RWPE2 (cell line): ENCODE results near the gene PPL.
"Not testable (repeated sequence)": the region's sequence is repeated elsewhere in the genome, so short reads cannot be mapped to it uniquely, and the experiment has no call there.

Experiments
- ATAC-seq: fragments of 200-7000 bp; cut with Tn5 transposase; 3 replicates; pipeline ENCODE4 v1.9.1; 2021; ENCODE audit warnings: low read depth
- DNase-seq: peaks from one replicate; pipeline ENCODE4 v3.0.0-alpha.2; 2020; ENCODE audit warnings: low spot score
- H3K27ac ChIP-seq: fragments of 450-650 bp; 2 replicates; pipeline ENCODE4 v1.5.1; 2017; ENCODE audit warnings: mild to moderate bottlenecking; ENCODE audit not compliant: poor library complexity, severe bottlenecking
- H3K27me3 ChIP-seq: fragments of 250-450 bp; sonication (Bioruptor Pico); 2 replicates; pipeline ENCODE4 v1.5.1; 2021; ENCODE audit warnings: mild to moderate bottlenecking, moderate library complexity; ENCODE audit not compliant: insufficient read depth, poor library complexity, severe bottlenecking
- H3K36me3 ChIP-seq: fragments of 250-450 bp; sonication (Bioruptor Pico); 2 replicates; pipeline ENCODE4 v1.5.1; 2020; ENCODE audit warnings: low read depth, mild to moderate bottlenecking, moderate library complexity
- H3K4me1 ChIP-seq: fragments of 250-450 bp; sonication (Bioruptor Pico); 2 replicates; pipeline ENCODE4 v1.5.1; 2021; ENCODE audit warnings: mild to moderate bottlenecking, moderate library complexity; ENCODE audit not compliant: insufficient read depth, poor library complexity, severe bottlenecking
- H3K4me3 ChIP-seq: fragments of 250-450 bp; sonication (Bioruptor Pico); 2 replicates; pipeline ENCODE4 v1.5.1; 2021; ENCODE audit warnings: mild to moderate bottlenecking, moderate library complexity; ENCODE audit not compliant: severe bottlenecking
- H3K9me3 ChIP-seq: fragments of 250-450 bp; sonication (Bioruptor Pico); 2 replicates; pipeline ENCODE4 v1.5.1; 2021; ENCODE audit warnings: mild to moderate bottlenecking, moderate library complexity; ENCODE audit not compliant: severe bottlenecking
- CTCF ChIP-seq: fragments of 450-650 bp; IDR thresholded peaks from one replicate; pipeline ENCODE4 v1.5.1; 2017; ENCODE audit warnings: mild to moderate bottlenecking, moderate library complexity; ENCODE audit not compliant: poor library complexity, severe bottlenecking

Gene PPL

GRCh38 chr16:4957720-4958509 is 21.0 kb upstream of the PPL start, which contains the start of gene SEC14L5:
Gene SEC14L5 (plus strand): TSS chr16:4958330. CDS start chr16:4959324, 994 bp downstream.
- H3K36me3 ChIP-seq = no peaks in the 10 kb centered on the region
- no peaks in the 10 kb centered on the region for H3K9me3 ChIP-seq
- H3K4me1 ChIP-seq = peaks cover 5% of the 10 kb centered on the region
- peak within 1 kb of the TSS; percentile 16 for H3K27ac ChIP-seq
- peak; percentile 83 for ATAC-seq
- peak; percentile 98 for DNase-seq
- no peak for TF ChIP-seq CTCF
- peak within 1 kb of the TSS; percentile 39 for H3K4me3 ChIP-seq
- H3K27me3 ChIP-seq = no peaks in the 10 kb centered on the region

- Histone ChIP-seq H3K9me3 (no peaks in the 10 kb centered on the region), H3K36me3 (no peaks in the 10 kb centered on the region), H3K4me3 (peak overlapping the region; percentile 39), H3K4me1 (peaks cover 5% of the 10 kb centered on the region), H3K27me3 (no peaks in the 10 kb centered on the region), H3K27ac (peak overlapping the region; percentile 16)
- no peak for TF ChIP-seq CTCF
- DNase-seq (no peak), ATAC-seq (no peak)
These were observed 20.4 kb upstream of the PPL start for GRCh38 chr16:4957420-4957719.

GRCh38 chr16:4954714-4955113 is 17.8 kb upstream of the PPL start:
- H3K36me3 ChIP-seq = no peaks in the 10 kb centered on the region
- no peaks in the 10 kb centered on the region for H3K27me3 ChIP-seq
- ATAC-seq = no peak
- H3K9me3 ChIP-seq = no peaks in the 10 kb centered on the region
- peaks cover 5% of the 10 kb centered on the region for H3K4me1 ChIP-seq
- H3K4me3 ChIP-seq = no peak overlapping the region
- DNase-seq = no peak
- TF ChIP-seq CTCF = no peak
- H3K27ac ChIP-seq = no peak overlapping the region

- not testable (repeated sequence) for H3K27ac ChIP-seq, H3K4me1 ChIP-seq, H3K4me3 ChIP-seq, H3K9me3 ChIP-seq, H3K27me3 ChIP-seq, H3K36me3 ChIP-seq, ATAC-seq, DNase-seq
These were observed 14.6 kb upstream of the PPL start for GRCh38 chr16:4951583-4951982.

GRCh38 chr16:4949986-4950385 is 13.0 kb upstream of the PPL start:
- no peak overlapping the region for H3K27ac ChIP-seq
- DNase-seq (no peak), ATAC-seq (no peak)
- no peak overlapping the region for H3K4me3 ChIP-seq
- TF ChIP-seq CTCF = no peak
- H3K27me3 ChIP-seq = no peaks in the 10 kb centered on the region
- peaks cover 11% of the 10 kb centered on the region for H3K4me1 ChIP-seq
- H3K9me3 ChIP-seq = no peaks in the 10 kb centered on the region
- H3K36me3 ChIP-seq = no peaks in the 10 kb centered on the region
